GM18867 (cell line): ENCODE results near the gene EHMT2.
"Not testable (repeated sequence)": the region's sequence is repeated elsewhere in the genome, so short reads cannot be mapped to it uniquely, and the experiment has no call there.

Experiments used
- ATAC-seq: cut with Tn5 transposase; IDR thresholded peaks from one replicate; pipeline ENCODE4 v1.9.1; 2021; ENCODE audit warnings: mild to moderate bottlenecking, moderate library complexity; ENCODE audit not compliant: unreplicated experiment

The EHMT2 gene

DNA sequence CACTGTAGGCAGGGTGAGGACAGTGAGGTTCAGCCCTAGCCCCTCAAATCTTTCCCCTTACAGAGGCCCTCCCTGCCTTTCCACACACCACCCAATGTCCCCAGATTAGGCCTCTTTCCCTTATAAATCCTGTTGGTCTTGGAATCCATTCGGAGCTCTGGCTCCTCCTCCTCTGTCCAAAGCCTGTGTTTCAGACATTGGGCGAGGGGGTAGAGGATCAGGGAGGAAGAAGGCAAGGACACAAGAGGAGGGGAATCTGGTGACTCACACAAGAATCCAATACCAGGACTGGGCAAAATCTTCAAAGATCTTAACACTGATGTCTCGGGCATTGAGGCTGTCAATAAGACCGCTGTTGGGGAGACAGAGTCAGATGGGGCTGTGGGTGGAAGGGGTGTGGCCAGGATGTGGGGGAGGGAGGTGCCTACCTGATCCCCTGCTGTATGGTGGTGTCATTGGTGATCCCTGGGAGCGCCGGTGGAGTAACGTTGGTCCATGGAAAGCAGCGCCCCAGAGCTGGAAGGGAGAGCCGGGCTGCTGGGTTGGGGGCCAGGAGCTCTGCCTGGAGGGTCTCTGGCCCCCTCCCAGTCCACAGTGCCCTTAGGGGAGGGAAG, 26.3 kb downstream of the EHMT2 start:
- ATAC-seq, result no peak

DNA sequence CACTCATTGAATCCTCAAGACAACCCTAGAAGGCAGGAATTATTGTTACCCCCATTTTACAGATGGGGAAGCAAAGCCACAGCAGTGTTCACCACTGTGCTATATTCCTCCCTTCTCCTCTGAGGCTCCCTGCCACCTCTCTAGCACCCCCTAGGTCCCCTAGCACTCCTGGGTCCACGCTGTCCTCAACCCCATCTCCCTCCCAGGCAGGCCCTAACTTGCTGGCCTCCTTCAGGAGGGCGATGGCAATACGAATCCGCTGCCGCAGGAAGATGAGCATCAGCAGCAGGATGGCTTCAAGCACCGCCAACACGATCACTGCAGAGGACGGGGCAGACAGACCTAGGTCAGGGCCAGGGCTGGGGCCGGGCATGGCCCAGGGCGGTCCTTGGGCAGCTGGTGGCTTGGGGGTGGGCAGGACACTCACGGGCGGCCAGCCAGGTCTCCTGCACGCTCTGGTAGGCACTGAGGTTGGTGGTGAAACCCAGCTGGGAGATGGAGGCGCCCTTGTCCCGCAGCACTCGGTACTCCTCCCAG, 27.0 kb downstream of the EHMT2 start:
- ATAC-seq, result no peak

DNA sequence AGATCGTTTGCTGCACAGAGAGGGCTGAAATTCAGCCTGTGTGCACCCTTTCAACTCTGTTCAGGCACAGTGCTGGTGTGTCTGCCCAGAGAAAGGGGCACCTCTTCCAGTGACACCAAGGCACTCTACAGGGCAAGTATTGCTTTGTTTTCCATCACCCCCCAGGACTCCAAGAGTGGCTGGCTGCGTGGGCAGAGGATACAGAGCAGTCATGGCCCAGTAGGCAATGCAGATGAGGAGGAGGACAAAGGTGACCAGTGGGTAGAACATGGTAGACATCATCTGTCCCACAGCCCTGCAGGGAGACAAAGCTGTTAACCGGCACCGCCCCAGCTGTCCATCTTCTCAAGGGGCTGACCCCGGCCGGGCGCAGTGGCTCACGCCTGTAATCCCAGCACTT, 28.2 kb downstream of the EHMT2 start:
- no peak for ATAC-seq

DNA sequence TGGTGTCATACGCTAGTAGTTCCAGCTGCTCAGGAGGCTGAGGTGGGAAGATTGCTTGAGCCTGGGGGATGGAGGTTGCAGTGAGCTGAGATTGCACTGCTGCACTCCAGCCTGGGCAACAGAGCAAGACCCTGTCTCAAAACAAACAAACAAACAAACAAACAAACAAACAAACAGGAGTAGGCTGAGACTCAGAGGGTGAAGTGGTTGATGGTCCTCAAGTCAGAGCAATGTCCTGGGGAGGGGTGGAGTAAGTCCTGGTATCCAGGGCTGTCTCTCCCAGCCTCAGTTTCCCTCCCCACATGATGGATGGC, 28.9 kb downstream of the EHMT2 start:
- not testable (repeated sequence) for ATAC-seq

DNA sequence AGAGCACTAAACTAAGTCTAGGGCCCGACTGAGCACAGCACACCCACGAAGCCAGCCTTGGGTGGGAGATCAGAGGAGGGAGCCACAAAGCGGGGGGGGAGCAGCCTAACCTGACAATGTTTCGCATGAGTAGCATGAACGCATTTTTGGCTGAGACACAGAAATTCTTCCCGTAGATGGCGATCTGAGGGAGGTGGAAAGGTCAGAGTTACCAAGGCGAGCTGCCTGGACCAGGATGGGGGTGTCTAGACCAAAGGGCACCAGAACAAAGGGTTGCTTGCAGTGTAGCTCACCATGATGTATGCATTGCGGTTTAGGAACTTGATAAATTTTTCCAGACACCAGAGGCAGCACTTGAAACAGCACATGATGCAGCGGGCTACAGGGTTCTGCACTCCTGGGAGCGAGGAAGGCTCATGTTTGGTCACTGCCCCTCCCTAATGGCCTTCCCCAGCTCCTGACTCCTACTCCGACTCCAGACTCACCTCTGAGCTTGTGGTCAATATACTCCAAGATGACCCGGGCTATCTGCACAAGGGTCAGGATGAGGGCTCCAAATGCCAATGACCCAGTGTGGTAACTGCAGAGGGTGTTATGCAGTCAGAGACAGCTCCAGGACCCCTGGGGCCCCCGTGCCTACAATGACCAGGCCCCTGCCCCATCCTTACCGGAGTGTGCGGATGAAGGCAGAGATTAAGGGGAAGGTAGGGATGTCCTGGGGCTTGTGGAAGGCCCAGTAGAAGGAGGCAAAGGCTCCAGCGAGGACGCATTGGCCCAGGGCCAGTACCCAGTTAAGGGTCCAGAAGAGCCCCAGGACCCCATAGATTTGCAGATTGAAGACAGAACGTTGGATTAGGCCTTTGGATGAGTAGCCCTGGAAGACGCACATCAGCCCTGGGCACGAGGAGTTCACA, 32.0 kb downstream of the EHMT2 start:
- ATAC-seq, result no peak

DNA sequence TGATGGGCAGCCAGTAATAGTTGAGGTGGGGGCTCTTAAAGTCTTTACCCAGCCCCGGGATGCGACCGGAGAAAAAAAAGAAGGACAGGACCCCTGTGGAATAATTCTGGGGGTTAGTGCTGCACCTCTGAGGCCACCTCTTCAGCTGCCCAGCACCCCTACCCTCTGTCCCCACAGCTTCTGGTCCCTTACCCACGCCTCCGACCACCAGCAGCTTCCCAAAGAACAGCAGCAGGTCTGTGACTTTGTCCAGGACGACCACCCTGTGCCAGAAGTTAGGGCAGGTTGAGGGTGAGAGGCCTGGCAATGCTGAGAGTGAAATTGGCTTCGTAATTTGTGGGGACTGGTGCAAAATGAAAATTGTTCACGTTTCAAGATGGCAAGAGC, 32.7 kb downstream of the EHMT2 start:
- no peak for ATAC-seq

DNA sequence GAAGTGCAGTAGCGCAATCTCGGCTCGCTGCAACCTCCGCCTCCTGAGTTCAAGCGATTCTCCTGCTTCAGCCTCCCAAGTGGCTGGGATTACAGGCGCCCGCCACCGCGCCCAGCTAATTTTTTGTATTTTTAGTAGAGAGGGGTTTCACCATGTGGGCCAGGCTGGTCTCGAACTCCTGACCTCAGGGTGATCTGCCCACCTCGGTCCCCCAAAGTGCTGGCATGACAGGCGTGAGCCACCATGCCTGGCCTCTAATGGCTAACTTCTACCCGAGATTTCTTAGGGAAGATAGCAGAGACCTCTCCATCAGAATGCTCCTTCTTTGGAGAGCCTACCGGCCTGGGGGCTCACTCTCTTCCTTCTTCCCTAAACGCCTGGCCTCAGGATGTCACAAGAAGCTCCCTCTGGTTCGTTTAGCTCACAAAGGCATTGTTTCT, 33.4 kb downstream of the EHMT2 start:
- not testable (repeated sequence) for ATAC-seq

DNA sequence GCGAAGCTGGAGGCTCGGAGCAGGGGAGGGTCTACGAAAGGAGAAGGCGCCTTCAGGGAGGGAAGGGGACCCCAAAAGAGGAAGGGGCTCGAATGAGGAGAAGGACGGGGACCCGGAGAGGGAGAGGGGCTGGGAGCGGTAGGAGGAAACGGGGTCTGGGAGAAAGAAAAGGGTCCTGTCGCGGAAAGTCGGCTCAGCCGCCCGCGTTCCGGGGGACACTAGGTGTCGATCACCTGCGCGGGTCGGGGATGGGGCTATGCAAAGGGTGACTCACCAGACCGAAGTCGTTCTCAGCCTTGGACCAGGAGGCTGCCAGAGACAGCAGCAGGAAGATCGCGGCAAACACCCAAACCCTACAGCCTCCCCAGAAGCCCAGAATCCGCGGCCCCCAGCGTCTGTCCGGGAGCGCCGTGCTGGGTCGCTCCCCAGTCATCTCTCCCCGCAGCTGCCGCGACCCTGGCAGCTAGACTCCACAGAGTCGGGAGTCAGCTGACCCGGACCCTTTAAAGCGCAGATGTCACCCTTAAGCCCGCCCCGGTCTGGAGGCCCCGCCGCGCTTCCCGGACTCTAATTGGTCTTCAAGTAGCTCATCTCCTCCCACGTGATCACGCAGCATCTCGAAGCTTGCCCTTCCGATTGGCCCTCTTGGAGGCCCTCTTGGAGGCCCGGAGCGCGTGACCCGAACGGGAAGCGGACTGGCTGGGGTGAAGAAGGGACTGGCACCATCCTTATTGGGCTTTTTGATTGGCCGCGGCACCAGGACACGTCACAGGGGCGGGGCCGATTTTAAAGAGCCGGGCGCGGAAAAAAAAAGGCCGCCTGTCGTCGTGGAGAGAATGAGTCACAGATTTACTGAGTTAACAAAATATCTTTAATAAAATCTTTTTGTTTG, 34.9 kb downstream of the EHMT2 start, which contains the start of gene NEU1:
Gene NEU1 (minus strand): TSS at position 478 of the 892 bp plus-strand sequence. CDS start 45 bp downstream, at position 433.
- peak; percentile 94 for ATAC-seq

DNA sequence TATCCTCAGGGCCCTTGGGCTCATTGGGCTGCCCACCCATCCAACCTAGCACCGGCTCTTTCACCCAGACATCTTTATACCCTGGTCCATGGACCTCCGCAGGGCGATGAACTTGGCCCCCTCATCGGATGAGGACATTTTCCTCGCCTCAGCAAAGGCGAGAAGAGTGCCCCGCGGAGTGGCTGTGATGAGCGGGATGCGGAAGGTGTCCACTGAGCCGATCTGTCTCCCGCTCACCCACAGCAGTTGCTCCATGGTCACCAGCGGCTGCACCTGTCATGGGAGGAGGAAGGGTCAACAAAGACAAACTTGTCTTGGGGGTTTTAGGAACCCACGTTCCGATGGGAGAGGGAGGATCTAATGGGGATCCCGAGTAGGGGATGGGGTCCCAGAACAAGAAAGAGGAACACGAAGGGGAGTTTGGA, 35.6 kb downstream of the EHMT2 start:
- ATAC-seq, result no peak

DNA sequence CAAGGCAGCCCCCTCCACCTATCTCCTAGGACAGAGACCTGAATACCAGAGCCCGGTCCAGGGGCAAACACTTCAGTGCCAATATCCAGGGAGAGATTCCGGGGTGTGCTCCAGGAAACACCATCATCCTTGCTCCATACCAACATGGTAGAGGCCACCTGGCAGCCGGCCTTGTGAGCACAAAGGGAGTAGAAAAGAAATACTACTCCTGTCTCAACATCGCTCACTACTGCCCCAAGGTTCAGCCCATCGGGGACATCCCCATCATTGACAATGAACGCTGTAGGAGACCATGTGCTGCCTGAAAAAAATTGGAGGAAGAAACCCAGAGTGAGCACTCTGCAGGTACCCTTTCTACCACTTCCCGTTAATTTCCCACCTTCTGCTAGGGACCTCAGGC, 36.3 kb downstream of the EHMT2 start:
- ATAC-seq, result no peak

DNA sequence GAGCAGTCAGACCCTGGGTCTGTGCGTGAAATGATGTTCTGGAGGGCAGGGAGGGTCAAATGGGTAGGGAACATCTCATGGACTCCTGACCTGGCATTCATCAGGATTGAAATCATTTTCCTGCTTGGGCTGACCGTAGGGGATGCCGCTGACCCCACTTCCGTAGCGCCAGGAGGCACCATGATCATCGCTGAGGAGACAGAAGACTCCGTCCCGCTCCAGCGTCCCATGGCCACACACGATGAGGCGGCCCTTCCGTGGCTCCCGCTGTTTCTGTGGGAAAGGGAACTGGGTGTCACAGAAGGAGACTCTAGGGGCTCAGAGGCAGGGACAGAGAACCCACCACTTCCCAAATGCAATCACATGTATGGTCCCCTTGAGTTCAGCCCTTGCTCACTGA, 37.1 kb downstream of the EHMT2 start:
- ATAC-seq, result no peak

DNA sequence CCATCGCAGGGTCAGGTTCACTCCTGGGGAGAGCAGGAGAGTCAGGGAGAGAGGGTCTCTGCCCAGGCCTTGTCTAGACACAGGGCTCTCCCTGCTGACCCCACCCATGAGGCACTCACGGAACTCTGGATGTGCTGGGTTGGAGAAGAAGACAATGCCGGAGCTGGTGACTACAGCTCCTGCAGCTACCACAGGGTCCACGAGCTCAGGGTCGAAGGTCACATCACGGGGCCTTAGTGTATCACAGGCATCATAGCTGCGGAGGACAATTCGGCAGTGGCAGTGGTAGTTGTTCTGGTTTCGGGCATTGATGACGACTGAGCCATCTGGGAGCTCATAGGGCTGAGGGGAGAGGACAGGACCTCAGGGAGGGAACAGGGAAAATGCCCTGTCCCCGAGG, 37.6 kb downstream of the EHMT2 start:
- no peak for ATAC-seq

DNA sequence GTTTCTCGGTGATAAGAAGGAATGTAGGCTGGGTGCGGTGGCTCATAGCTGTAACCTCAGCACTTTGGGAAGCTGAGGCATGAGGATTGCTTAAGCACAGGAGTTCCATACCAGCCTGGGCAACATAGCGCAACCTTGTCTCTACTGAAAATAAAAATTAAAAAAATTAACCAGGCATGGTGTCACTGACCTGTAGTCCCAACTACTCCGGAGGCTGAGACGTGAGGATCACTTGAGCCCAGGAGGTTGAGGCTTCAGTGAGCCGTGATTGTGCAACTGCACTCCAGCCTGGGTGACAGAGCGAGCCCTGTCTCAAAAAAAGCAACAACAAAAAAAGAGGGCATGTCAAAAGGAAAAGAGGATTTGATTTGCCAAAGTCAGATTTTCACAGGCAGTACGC, 38.8 kb downstream of the EHMT2 start:
- ATAC-seq, result no peak

DNA sequence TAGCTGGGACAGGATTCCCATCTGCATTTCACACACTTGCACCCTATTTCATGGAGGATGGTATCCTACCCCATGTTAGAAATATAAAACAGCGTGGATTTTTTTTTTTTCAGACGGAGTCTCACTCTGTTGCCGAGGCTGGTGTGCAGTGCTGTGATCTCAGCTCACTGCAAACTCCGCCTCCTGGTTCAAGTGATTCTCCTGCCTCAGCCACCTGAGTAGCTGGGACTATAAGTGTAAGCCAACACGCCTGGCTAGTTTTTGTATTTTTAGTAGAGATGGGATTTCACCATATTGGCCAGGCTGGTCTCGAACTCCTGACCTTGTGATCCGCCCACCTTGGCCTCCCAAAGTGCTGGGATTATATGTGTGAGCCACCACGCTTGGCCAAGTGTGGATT, 39.7 kb downstream of the EHMT2 start:
- ATAC-seq, result not testable (repeated sequence)

DNA sequence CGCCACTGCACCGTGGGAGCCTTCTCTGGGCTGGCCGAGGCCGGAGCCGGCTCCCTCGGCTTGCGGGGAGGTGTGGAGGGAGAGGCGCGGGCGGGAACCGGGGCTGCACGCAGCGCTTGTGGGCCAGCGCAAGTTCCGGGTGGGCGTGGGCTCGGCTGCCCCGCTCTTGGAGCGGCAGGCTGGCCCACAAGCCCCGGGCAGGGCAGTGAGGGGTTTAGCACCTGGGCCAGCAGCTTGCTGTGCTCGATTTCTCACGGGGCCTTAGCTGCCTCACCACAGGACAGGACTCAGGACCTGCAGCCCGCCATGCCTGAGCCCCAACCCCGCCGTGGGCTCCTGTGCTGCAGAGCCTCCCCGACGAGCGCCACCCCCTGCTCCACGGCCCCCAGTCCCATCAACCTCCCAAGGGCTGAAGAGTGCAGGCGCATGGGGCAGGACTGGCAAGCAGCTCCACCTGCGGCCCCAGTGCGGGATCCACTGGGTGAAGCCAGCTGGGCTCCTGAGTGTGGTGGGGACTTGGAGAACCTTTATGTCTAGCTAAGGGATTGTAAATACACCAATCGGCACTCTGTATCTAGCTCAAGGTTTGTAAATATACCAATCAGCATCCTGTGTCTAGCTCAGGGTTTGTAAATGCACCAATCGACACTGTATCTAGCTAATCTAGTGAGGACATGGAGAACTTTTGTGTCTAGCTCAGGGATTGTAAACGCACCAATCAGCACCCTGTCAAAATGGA, 45.3 kb downstream of the EHMT2 start:
- ATAC-seq, result not testable (repeated sequence)

DNA sequence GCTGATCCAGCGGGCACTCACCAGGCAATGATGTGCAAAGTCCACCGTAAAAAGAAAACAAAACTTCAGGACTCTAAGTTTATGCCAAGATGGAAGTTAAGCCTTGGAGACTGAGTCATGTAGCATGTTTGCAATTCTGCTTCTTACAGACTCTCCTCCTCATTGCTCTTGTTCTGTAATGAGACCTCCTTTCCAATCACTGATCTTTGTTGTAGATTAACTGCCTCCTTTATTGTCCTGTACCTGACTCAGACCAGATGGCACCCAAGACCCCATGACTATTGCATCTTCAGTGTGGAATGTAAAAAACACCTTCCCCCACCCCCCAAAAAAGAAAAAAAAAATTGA, 46.0 kb downstream of the EHMT2 start:
- ATAC-seq, result no peak

DNA sequence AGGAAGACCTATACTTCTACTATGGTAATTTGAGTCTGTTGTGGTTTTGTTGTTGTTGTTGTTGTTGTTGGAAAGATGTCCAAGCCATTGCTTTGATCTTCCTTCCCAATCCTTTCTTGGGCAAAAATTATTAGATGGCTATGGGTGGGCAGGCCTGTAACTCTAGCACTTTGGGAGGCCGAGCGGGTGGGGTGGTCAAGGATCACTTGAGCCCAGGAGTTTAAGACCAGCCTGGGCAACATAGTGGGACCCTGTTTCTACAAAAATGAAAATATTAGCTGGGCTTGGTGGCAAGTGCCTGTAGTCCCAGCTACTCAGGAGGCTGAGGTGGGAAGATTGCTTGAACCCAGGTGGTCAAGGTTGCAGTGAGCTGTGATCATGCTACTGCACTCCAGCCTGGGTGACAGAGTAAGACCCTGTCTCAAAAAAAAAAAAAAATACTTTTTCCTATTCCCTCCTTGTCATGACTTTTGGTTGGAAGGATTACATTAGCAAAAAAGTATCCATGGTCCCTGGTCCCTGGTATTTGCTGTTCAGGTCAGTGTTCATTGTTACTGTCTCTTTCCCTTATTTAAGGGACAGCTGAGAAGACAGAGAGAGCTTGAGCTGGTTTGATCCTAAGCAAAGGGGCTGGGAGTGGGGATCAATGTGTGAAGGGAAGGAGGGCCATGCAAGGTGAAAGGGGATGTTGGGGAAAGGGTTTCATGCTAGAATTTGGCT, 46.6 kb downstream of the EHMT2 start:
- ATAC-seq, result no peak

DNA sequence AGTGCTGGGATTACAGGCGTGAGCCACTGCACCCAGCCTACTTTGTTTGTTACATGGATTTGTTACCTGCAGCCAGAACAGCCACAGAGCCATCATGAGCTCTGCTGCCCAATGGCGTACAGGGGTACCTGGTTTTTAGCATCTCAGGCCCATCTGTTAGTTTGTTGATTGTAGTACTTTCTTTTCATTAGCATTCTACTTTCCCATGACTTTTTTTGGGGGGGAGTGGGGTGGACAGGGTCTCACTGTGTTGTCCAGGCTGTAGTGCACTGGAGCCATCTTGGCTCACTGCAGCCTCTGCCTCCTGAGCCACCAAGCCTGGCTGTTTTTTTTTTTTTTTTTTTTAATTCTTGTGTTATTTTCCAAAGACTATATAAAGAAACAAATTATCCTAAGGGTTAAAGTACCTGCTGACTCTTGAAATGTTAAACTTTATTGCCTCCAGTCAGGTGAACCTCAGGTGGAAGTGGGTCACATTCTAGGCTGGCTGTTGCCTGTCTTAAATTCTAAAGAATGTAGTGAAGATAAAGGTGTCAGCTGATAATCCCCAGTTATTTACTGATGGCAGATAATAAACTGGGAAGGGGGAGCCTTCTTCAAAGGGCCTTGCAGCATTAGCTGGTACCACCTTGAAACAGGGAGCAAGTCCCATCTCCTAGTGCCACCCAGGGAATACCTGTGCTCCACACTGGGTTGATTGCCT, 50.1 kb downstream of the EHMT2 start:
- no peak for ATAC-seq

DNA sequence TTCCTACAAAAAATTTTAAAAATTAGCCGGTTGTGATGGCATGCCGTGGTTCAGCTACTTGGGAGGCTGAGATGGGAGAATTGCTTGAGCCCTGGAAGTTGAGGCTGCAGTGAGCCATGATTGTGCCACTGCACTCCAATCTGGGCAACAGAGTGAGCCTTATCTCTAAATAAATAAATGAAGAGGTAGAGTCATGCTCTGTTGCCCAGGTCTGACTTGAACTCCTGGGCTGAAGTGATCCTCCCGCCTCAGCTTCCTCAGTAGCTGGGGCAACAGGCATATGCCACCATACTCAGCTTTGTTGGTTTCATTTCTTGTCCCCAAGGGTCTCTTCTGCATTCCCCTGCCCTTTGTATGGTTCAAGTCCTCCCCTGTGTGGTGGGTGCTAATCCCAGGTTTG, 53.0 kb downstream of the EHMT2 start:
- ATAC-seq, result no peak
